SJCRH30 (cell line): ENCODE results near the gene KIF5B. TPM values are rescaled to one million over a fixed set of nuclear protein-coding genes. Genes with fewer than 3 reads are reported as not detected.
"Not testable (repeated sequence)": the region's sequence is repeated elsewhere in the genome, so short reads cannot be mapped to it uniquely, and the experiment has no call there.

ENCODE experiments used
- DNase-seq, 2 experiments: peaks; one replicate each; pipeline ENCODE4 v3.0.0-alpha.2; 2015 to 2020
- H3K27ac ChIP-seq: fragments of 250-450 bp; sonication (Bioruptor Pico); 2 replicates; pipeline ENCODE4 v1.5.1; 2020; ENCODE audit warnings: mild to moderate bottlenecking, moderate library complexity
- H3K27me3 ChIP-seq: fragments of 250-450 bp; sonication (Bioruptor Pico); 2 replicates; pipeline ENCODE4 v1.5.1; 2020; ENCODE audit warnings: mild to moderate bottlenecking, moderate library complexity
- H3K36me3 ChIP-seq: fragments of 250-450 bp; sonication (Bioruptor Pico); 2 replicates; pipeline ENCODE4 v1.5.1; 2020; ENCODE audit warnings: mild to moderate bottlenecking, moderate library complexity
- H3K4me1 ChIP-seq: fragments of 250-450 bp; sonication (Bioruptor Pico); 2 replicates; pipeline ENCODE4 v1.5.1; 2020; ENCODE audit warnings: mild to moderate bottlenecking, moderate library complexity
- H3K4me3 ChIP-seq: fragments of 250-450 bp; sonication (Bioruptor Pico); 2 replicates; pipeline ENCODE4 v1.5.1; 2020; ENCODE audit warnings: mild to moderate bottlenecking, moderate library complexity
- H3K9me3 ChIP-seq: fragments of 250-450 bp; sonication (Bioruptor Pico); replicated peaks from 2 replicates; pipeline ENCODE4 v1.5.1; 2020; ENCODE audit warnings: mild to moderate bottlenecking, moderate library complexity
- total RNA-seq: library from RNA; depleted of rRNA; stranded (reverse); fragments of >200 nt; shearing (Covaris generic); gene quantifications from 2 replicates; pipeline ENCODE4 v1.2.3, GENCODE V29; 2014; rRNA removed

Gene KIF5B
- total RNA-seq, 1 experiment from 2014 or later, result 238 TPM

- no peaks in the 10 kb centered on the region for H3K4me1 ChIP-seq
- no peak for DNase-seq
- no peak overlapping the region for H3K27ac ChIP-seq
Observed at GRCh38 chr10:31975157-31975765, 81.0 kb downstream of the KIF5B start.

GRCh38 chr10:31974434-31975124 lies 81.6 kb downstream of the KIF5B start:
- H3K27ac ChIP-seq, result no peak overlapping the region
- H3K4me3 ChIP-seq, result no peak overlapping the region
- peaks cover 3% of the 10 kb centered on the region; the same call in 1 of the 2 replicates for H3K9me3 ChIP-seq
- H3K36me3 ChIP-seq, result no peaks in the 10 kb centered on the region; the same call in 1 of the 2 replicates
- DNase-seq, result no peak
- H3K27me3 ChIP-seq, result no peaks in the 10 kb centered on the region
- no peaks in the 10 kb centered on the region for H3K4me1 ChIP-seq

More at GRCh38 chr10:31975157-31975765, 81.0 kb downstream of the KIF5B start:
- Histone ChIP-seq H3K4me3 (no peak overlapping the region), H3K27me3 (no peaks in the 10 kb centered on the region), H3K36me3 (no peaks in the 10 kb centered on the region; the same call in 1 of the 2 replicates), H3K9me3 (peaks cover 9% of the 10 kb centered on the region)

GRCh38 chr10:31972519-31973041 lies 83.6 kb downstream of the KIF5B start:
- Histone ChIP-seq H3K36me3 (no peaks in the 10 kb centered on the region; the same call in 1 of the 2 replicates), H3K4me3 (no peak overlapping the region), H3K27me3 (no peaks in the 10 kb centered on the region), H3K27ac (no peak overlapping the region), H3K9me3 (no peaks in the 10 kb centered on the region), H3K4me1 (no peaks in the 10 kb centered on the region)
- no peak for DNase-seq

GRCh38 chr10:31969847-31970246 lies 86.4 kb downstream of the KIF5B start:
- H3K27me3 ChIP-seq, H3K27ac ChIP-seq, H3K4me1 ChIP-seq, H3K9me3 ChIP-seq, DNase-seq, H3K36me3 ChIP-seq, H3K4me3 ChIP-seq: not testable (repeated sequence)

- Histone ChIP-seq H3K27me3 (no peaks in the 10 kb centered on the region), H3K4me1 (no peaks in the 10 kb centered on the region; the same call in 1 of the 2 replicates), H3K36me3 (no peaks in the 10 kb centered on the region), H3K9me3 (no peaks in the 10 kb centered on the region), H3K27ac (no peak overlapping the region), H3K4me3 (no peak overlapping the region)
- DNase-seq, result no peak
Observed at GRCh38 chr10:31963589-31963980, 92.6 kb downstream of the KIF5B start.

GRCh38 chr10:31962826-31963588 lies 93.2 kb downstream of the KIF5B start:
- Histone ChIP-seq H3K36me3 (no peaks in the 10 kb centered on the region), H3K9me3 (no peaks in the 10 kb centered on the region), H3K4me1 (no peaks in the 10 kb centered on the region; the same call in 1 of the 2 replicates), H3K27me3 (no peaks in the 10 kb centered on the region), H3K27ac (no peak overlapping the region), H3K4me3 (no peak overlapping the region)
- DNase-seq, result no peak

GRCh38 chr10:31961277-31962074 lies 94.7 kb downstream of the KIF5B start:
- no peaks in the 10 kb centered on the region for H3K36me3 ChIP-seq
- no peak overlapping the region for H3K4me3 ChIP-seq
- no peaks in the 10 kb centered on the region for H3K27me3 ChIP-seq
- peak; percentile 16 to 47 for DNase-seq
- no peak overlapping the region for H3K27ac ChIP-seq
- no peaks in the 10 kb centered on the region for H3K9me3 ChIP-seq
- no peaks in the 10 kb centered on the region; the same call in 1 of the 2 replicates for H3K4me1 ChIP-seq

- H3K4me1 ChIP-seq, result no peaks in the 10 kb centered on the region; the same call in 1 of the 2 replicates
Observed at GRCh38 chr10:31959461-31960173, 96.6 kb downstream of the KIF5B start.

More at GRCh38 chr10:31959461-31960173, 96.6 kb downstream of the KIF5B start:
- Histone ChIP-seq H3K27me3 (no peaks in the 10 kb centered on the region), H3K4me3 (no peak overlapping the region), H3K27ac (no peak overlapping the region), H3K9me3 (no peaks in the 10 kb centered on the region; the same call in 1 of the 2 replicates), H3K36me3 (no peaks in the 10 kb centered on the region)
- no peak for DNase-seq

Other genes with a start within 250 kb of the KIF5B start
- 45.7 and 47.2 TPM in 2 replicates for gene ARHGAP12, start 127.6 kb downstream of the KIF5B start, total RNA-seq